IMR-90 (cell line): ENCODE data around the gene SPEF2. TPM values are rescaled to one million over a fixed set of nuclear protein-coding genes. Genes with fewer than 3 reads are reported as not detected.

Experiments used
- ATAC-seq: fragments of 200-7000 bp; cut with Tn5 transposase; 2 replicates; pipeline ENCODE4 v1.9.1; 2020; ENCODE audit warnings: low read depth, mild to moderate bottlenecking, moderate library complexity
- BruUV-seq: library from RNA; stranded (reverse); fragments of 400-500 nt; replicated peaks from 2 replicates; lab custom pipeline; 2021; lab: Mats Ljungman, UMichigan
- CTCF ChIA-PET: fragments of 300-600 bp; formaldehyde crosslinking; extraction: SDS; loops from one replicate; lab custom pipeline; 2021; ENCODE audit warnings: antibody characterized with exemption; lab: Yijun Ruan, JAX
- POLR2A ChIA-PET: fragments of 300-600 bp; sonication (Branson Sonifier 250); formaldehyde crosslinking; loops from one replicate; lab custom pipeline; 2022; ENCODE audit warnings: antibody characterized with exemption; ENCODE audit not compliant: unreplicated experiment; lab: Charles Lee
- DNase-seq: peaks from one replicate; pipeline ENCODE4 v3.0.0; 2013
- H2AFZ ChIP-seq: replicated peaks from 2 replicates; pipeline ENCODE3; 2013; ENCODE audit warnings: low read length, mild to moderate bottlenecking; ENCODE audit not compliant: poor library complexity
- H2AK5ac ChIP-seq: 2 replicates; pipeline ENCODE4 v1.6.1; 2013; ENCODE audit warnings: low read depth, low read length, inconsistent platforms
- H2AK9ac ChIP-seq: replicated peaks from 2 replicates; pipeline ENCODE3; 2013; ENCODE audit warnings: mild to moderate bottlenecking, low read depth, low read length, moderate library complexity; ENCODE audit not compliant: poor library complexity
- H2BK120ac ChIP-seq: 2 replicates; pipeline ENCODE4 v1.6.1; 2013; ENCODE audit warnings: low read depth, low read length, inconsistent platforms
- H2BK15ac ChIP-seq: 3 replicates; pipeline ENCODE4 v1.6.1; 2013; ENCODE audit warnings: low read depth, low read length, inconsistent platforms
- H2BK20ac ChIP-seq: 2 replicates; pipeline ENCODE4 v1.6.1; 2013; ENCODE audit warnings: low read depth, mild to moderate bottlenecking, inconsistent platforms, low read length, moderate library complexity
- H2BK5ac ChIP-seq: 2 replicates; pipeline ENCODE4 v1.6.1; 2013; ENCODE audit warnings: mild to moderate bottlenecking, low read depth, low read length, inconsistent platforms; ENCODE audit not compliant: poor library complexity, severe bottlenecking
- H3K14ac ChIP-seq: replicated peaks from 2 replicates; pipeline ENCODE4 v1.6.1; 2013; ENCODE audit warnings: low read depth, low read length, inconsistent platforms
- H3K18ac ChIP-seq: 2 replicates; pipeline ENCODE4 v1.6.1; 2013; ENCODE audit warnings: low read depth, low read length, control low read depth
- H3K23ac ChIP-seq: 2 replicates; pipeline ENCODE4 v1.6.1; 2013; ENCODE audit warnings: low read depth, low read length, inconsistent platforms
- H3K27ac ChIP-seq: 2 replicates; pipeline ENCODE4 v1.5.1; 2013; ENCODE audit warnings: mild to moderate bottlenecking, control low read depth, low read length; ENCODE audit not compliant: insufficient read depth
- H3K27me3 ChIP-seq: 2 replicates; pipeline ENCODE4 v1.6.1; 2013; ENCODE audit warnings: low read length; ENCODE audit not compliant: control insufficient read depth, insufficient read depth
- H3K36me3 ChIP-seq: 2 replicates; pipeline ENCODE4 v1.6.1; 2013; ENCODE audit warnings: low read length, mixed read lengths; ENCODE audit not compliant: control insufficient read depth, insufficient read depth
- H3K4ac ChIP-seq: 2 replicates; pipeline ENCODE4 v1.6.1; 2013; ENCODE audit warnings: low read depth, low read length, inconsistent platforms
- H3K4me1 ChIP-seq: 2 replicates; pipeline ENCODE4 v1.6.1; 2013; ENCODE audit warnings: low read length, mixed read lengths; ENCODE audit not compliant: control insufficient read depth, insufficient read depth
- H3K4me2 ChIP-seq: 2 replicates; pipeline ENCODE4 v1.6.1; 2013; ENCODE audit warnings: low read depth, mild to moderate bottlenecking, control low read depth, low read length, moderate library complexity
- H3K4me3 ChIP-seq: 2 replicates; pipeline ENCODE4 v1.5.1; 2013; ENCODE audit warnings: low read depth, mild to moderate bottlenecking, control low read depth, low read length, moderate library complexity; ENCODE audit not compliant: insufficient read depth
- H3K56ac ChIP-seq: 2 replicates; pipeline ENCODE4 v1.6.1; 2013; ENCODE audit warnings: low read length, inconsistent platforms; ENCODE audit not compliant: insufficient read depth; ENCODE audit errors: extremely low read depth
- H3K79me1 ChIP-seq, 2 experiments: 2 replicates each; pipeline ENCODE4 v1.6.1; 2013; ENCODE audit warnings: low read length in 2 of 2, inconsistent platforms in 1 of 2, low read depth in 1 of 2
- H3K9ac ChIP-seq: 2 replicates; pipeline ENCODE4 v1.6.1; 2013; ENCODE audit warnings: low read depth, low read length, control low read depth
- H3K9me1 ChIP-seq: 2 replicates; pipeline ENCODE4 v1.6.1; 2013; ENCODE audit warnings: low read length, inconsistent platforms; ENCODE audit not compliant: insufficient read depth
- H3K9me3 ChIP-seq: 2 replicates; pipeline ENCODE4 v1.6.1; 2013; ENCODE audit warnings: low read length; ENCODE audit not compliant: control insufficient read depth, insufficient read depth
- H4K20me1 ChIP-seq: 2 replicates; pipeline ENCODE4 v1.6.1; 2013; ENCODE audit warnings: low read length, inconsistent platforms; ENCODE audit not compliant: insufficient read depth
- H4K5ac ChIP-seq: 2 replicates; pipeline ENCODE4 v1.6.1; 2013; ENCODE audit warnings: mild to moderate bottlenecking, low read depth, low read length, control low read depth
- H4K8ac ChIP-seq, 2 experiments: 2 replicates each; pipeline ENCODE4 v1.6.1; 2013; ENCODE audit warnings: low read depth in 2 of 2, low read length in 2 of 2, control low read depth in 1 of 2, inconsistent platforms in 1 of 2
- H4K91ac ChIP-seq: 2 replicates; pipeline ENCODE4 v1.6.1; 2013; ENCODE audit warnings: low read depth, low read length, inconsistent platforms; ENCODE audit not compliant: insufficient read depth
- BHLHE40 ChIP-seq: fragments of 150-350 bp; IDR thresholded peaks from 2 replicates; pipeline ENCODE4 v1.6.1; 2016; ENCODE audit warnings: mild to moderate bottlenecking, low read depth, low read length
- CEBPB ChIP-seq: IDR thresholded peaks from 2 replicates; pipeline ENCODE4 v1.6.1; 2012; ENCODE audit warnings: low read depth, low read length, improper control_type of control experiment
- CHD1 ChIP-seq: IDR thresholded peaks from 2 replicates; pipeline ENCODE4 v1.6.1; 2012; ENCODE audit warnings: low read depth, low read length, improper control_type of control experiment
- MAZ ChIP-seq: IDR thresholded peaks from 2 replicates; pipeline ENCODE4 v1.6.1; 2012; ENCODE audit warnings: low read depth, mild to moderate bottlenecking, low read length, improper control_type of control experiment, moderate library complexity, borderline replicate concordance
- MXI1 ChIP-seq: IDR thresholded peaks from 2 replicates; pipeline ENCODE4 v1.6.1; 2012; ENCODE audit warnings: low read depth, mild to moderate bottlenecking, low read length, moderate library complexity, borderline replicate concordance
- NFE2L2 ChIP-seq: fragments of 150-350 bp; IDR thresholded peaks from 2 replicates; pipeline ENCODE4 v1.6.1; 2016; ENCODE audit warnings: low read depth, mild to moderate bottlenecking, low read length
- POLR2A ChIP-seq: IDR thresholded peaks from 2 replicates; pipeline ENCODE4 v1.6.1; 2012; ENCODE audit warnings: mild to moderate bottlenecking, low read depth, low read length
- RAD21 ChIP-seq: IDR thresholded peaks from 2 replicates; pipeline ENCODE4 v1.6.1; 2012; ENCODE audit warnings: low read length, improper control_type of control experiment
- RCOR1 ChIP-seq: IDR thresholded peaks from 2 replicates; pipeline ENCODE4 v1.6.1; 2012; ENCODE audit warnings: mild to moderate bottlenecking, low read length, improper control_type of control experiment; ENCODE audit not compliant: insufficient replicate concordance
- RFX5 ChIP-seq: IDR thresholded peaks from 2 replicates; pipeline ENCODE4 v1.8.0; 2012; ENCODE audit warnings: low read depth, mild to moderate bottlenecking, low read length, moderate library complexity
- SMC3 ChIP-seq: fragments of 150-350 bp; IDR thresholded peaks from 2 replicates; pipeline ENCODE4 v1.6.1; 2016; ENCODE audit warnings: low read depth, mild to moderate bottlenecking, antibody characterized with exemption, low read length, moderate library complexity
- WGBS, 2 experiments: methylation state at CpG; one replicate each; pipeline versions ENCODE4 v1.1.5 to v1.1.7; 2013; ENCODE audit warnings: missing lambda C conversion rate in 2 of 2; ENCODE audit not compliant: insufficient read length in 1 of 2; ENCODE audit errors: extremely low coverage in 2 of 2; 5-methylcytosine and 5-hydroxymethylcytosine counted together
- dilution Hi-C: fragments of 300-500 bp; cut with HindIII; formaldehyde crosslinking; loops from one replicate; pipeline ENCODE4 v1.14.3; 2018; ENCODE audit warnings: low sequenced_read_pairs; ENCODE audit not compliant: unreplicated experiment
- in situ Hi-C: fragments of 300-500 bp; cut with MboI; formaldehyde crosslinking; loops from 3 replicates; pipeline ENCODE4 v1.14.3; 2019; ENCODE audit warnings: low sequenced_read_pairs, inconsistent platforms, mixed read lengths
- intact Hi-C: fragments of 100-400 bp; cut with micrococcal nuclease; formaldehyde crosslinking; loops from 2 replicates; pipeline ENCODE4 v1.10.0; 2022
- polyA plus RNA-seq, 3 experiments: library from polyadenylated mRNA; depleted of rRNA; stranded (reverse); fragments of >200 nt; gene quantifications; 2 replicates each; pipeline ENCODE4 v1.2.3, GENCODE V29; 2012; ENCODE audit warnings: low replicate concordance in 1 of 3
- total RNA-seq: library from RNA; depleted of rRNA; stranded (reverse); fragments of >200 nt; gene quantifications from 2 replicates; pipeline ENCODE4 v1.2.3, GENCODE V29; 2012
- TF ChIP-seq, protein P1 (sequence below): fragments of 150-350 bp; IDR thresholded peaks from 2 replicates; pipeline ENCODE4 v1.6.1; 2016; ENCODE audit warnings: low read depth, mild to moderate bottlenecking, low read length, moderate library complexity, borderline replicate concordance
- TF ChIP-seq, protein P2 (sequence below): conservative IDR thresholded peaks from 2 replicates; pipeline ENCODE4 v1.5.1; 2012; ENCODE audit warnings: mild to moderate bottlenecking, low read depth, low read length, improper control_type of control experiment
- TF ChIP-seq, protein P3 (sequence below): fragments of 150-350 bp; IDR thresholded peaks from 2 replicates; pipeline ENCODE4 v1.6.1; 2017; ENCODE audit warnings: mild to moderate bottlenecking, antibody characterized with exemption, low read length, low read depth

Gene SPEF2
- total and polyA plus RNA-seq, 2 of the 4 experiments (the other 2 are of a cell fraction) = 1.7 to 2.3 TPM

DNA sequence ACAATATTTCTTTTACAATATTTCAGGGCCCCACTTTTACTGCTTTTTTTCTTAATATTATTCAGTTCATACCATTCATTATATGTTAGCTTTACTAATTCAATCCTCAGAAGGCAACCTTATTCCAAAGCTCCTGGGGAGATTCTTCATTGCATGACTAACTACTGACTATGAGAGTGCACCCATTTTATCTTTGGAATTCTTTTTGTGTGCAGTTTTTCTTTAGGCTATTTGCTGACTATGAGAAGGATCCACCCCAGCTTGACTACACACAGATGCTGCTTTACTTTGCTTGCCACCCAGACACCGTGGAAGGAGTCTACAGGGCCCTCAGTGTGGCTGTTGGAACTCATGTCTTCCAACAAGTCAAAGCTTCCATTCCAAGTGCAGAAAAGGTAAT lies 182.1 kb downstream of the SPEF2 start:
- no peak overlapping the region for H2AFZ ChIP-seq
- H3K56ac ChIP-seq = no peak overlapping the region
- H3K9me1 ChIP-seq = no peaks in the 10 kb centered on the region; the same call in 1 of the 2 replicates
- H3K4me2 ChIP-seq = no peak overlapping the region
- H4K20me1 ChIP-seq = no peaks in the 10 kb centered on the region
- no peak overlapping the region for H3K4me3 ChIP-seq
- WGBS, 2 experiments = no CpG with 5 or more reads among the region's 1 CpG
- no peak overlapping the region for H4K91ac ChIP-seq
- no peak overlapping the region for H2BK20ac ChIP-seq
- ChIA-PET CTCF (no interaction called here), POLR2A (no interaction called here)
- peaks cover 5% of the 10 kb centered on the region for H3K4me1 ChIP-seq
- in situ Hi-C loops (no loop called here), dilution Hi-C loops (no loop called here), intact Hi-C loops (no loop called here)
- H3K9ac ChIP-seq = no peak overlapping the region
- H3K14ac ChIP-seq = no peak overlapping the region
- TF ChIP-seq, protein P1, sequence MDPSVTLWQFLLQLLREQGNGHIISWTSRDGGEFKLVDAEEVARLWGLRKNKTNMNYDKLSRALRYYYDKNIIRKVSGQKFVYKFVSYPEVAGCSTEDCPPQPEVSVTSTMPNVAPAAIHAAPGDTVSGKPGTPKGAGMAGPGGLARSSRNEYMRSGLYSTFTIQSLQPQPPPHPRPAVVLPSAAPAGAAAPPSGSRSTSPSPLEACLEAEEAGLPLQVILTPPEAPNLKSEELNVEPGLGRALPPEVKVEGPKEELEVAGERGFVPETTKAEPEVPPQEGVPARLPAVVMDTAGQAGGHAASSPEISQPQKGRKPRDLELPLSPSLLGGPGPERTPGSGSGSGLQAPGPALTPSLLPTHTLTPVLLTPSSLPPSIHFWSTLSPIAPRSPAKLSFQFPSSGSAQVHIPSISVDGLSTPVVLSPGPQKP = no peak
- TF ChIP-seq, protein P2, sequence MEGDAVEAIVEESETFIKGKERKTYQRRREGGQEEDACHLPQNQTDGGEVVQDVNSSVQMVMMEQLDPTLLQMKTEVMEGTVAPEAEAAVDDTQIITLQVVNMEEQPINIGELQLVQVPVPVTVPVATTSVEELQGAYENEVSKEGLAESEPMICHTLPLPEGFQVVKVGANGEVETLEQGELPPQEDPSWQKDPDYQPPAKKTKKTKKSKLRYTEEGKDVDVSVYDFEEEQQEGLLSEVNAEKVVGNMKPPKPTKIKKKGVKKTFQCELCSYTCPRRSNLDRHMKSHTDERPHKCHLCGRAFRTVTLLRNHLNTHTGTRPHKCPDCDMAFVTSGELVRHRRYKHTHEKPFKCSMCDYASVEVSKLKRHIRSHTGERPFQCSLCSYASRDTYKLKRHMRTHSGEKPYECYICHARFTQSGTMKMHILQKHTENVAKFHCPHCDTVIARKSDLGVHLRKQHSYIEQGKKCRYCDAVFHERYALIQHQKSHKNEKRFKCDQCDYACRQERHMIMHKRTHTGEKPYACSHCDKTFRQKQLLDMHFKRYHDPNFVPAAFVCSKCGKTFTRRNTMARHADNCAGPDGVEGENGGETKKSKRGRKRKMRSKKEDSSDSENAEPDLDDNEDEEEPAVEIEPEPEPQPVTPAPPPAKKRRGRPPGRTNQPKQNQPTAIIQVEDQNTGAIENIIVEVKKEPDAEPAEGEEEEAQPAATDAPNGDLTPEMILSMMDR = no peak
- TF ChIP-seq RAD21 (no peak), MAZ (no peak), MXI1 (no peak), RCOR1 (no peak), CHD1 (no peak), SMC3 (no peak), BHLHE40 (no peak), NFE2L2 (no peak), POLR2A (no peak), CEBPB (no peak), RFX5 (no peak)
- TF ChIP-seq, protein P3, sequence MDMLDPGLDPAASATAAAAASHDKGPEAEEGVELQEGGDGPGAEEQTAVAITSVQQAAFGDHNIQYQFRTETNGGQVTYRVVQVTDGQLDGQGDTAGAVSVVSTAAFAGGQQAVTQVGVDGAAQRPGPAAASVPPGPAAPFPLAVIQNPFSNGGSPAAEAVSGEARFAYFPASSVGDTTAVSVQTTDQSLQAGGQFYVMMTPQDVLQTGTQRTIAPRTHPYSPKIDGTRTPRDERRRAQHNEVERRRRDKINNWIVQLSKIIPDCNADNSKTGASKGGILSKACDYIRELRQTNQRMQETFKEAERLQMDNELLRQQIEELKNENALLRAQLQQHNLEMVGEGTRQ = no peak
- no peaks in the 10 kb centered on the region for H3K36me3 ChIP-seq
- H3K4ac ChIP-seq = no peak overlapping the region
- H3K18ac ChIP-seq = no peak overlapping the region
- H3K23ac ChIP-seq = no peak overlapping the region
- no peak overlapping the region for H2AK5ac ChIP-seq
- H2BK120ac ChIP-seq = no peak overlapping the region
- no peak overlapping the region for H2BK15ac ChIP-seq
- no peak overlapping the region for H4K8ac ChIP-seq
- no peak overlapping the region for H2AK9ac ChIP-seq
- no peaks in the 10 kb centered on the region for H3K79me1 ChIP-seq
- H3K9me3 ChIP-seq = no peaks in the 10 kb centered on the region
- H3K27ac ChIP-seq = no peak overlapping the region
- H3K27me3 ChIP-seq = no peaks in the 10 kb centered on the region
- DNase-seq = no peak
- ATAC-seq = no peak
- H4K5ac ChIP-seq = no peak overlapping the region
- H2BK5ac ChIP-seq = no peak overlapping the region
- no TSS peak for BruUV-seq
